GM18858 (cell line): ENCODE measurements around the gene SPIN1.

Experiments used
- ATAC-seq: cut with Tn5 transposase; IDR thresholded peaks from one replicate; pipeline ENCODE4 v1.9.1; 2021; ENCODE audit not compliant: unreplicated experiment

Gene SPIN1

GRCh38 chr9:88387552-88388202, 567 bp upstream of the SPIN1 start:
- ATAC-seq = no peak

GRCh38 chr9:88388886-88389605, 802 bp downstream of the SPIN1 start:
- ATAC-seq = peak; percentile 12

DNA sequence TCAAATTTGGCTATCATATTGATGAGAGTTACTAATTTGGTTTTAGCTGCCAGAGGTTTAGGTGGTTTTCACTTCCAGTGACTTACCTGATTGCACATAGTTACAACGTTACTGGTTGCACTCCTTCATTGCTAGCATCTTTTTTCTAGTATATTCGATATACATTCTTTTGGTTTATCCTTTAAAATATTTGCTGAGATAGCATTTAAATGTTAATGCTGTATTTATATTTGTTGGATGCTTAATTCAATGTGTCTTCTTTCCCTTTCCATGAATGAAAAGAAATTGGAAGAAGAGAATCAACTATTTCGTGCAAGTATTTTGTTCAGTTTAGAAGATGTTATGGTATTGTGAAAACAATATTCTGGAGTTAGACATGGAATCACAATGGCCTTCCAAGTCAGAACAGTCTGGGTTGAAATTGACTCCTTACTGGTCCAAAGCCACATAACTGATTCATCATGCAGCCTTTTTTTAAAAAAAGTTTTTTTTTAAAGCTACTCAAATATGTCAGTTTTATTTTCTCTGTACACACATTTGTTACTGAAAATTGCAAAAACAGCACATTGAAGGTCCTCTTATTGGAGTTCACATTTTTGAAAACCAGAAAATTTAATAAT, 2.2 kb downstream of the SPIN1 start:
- no peak for ATAC-seq

- no peak for ATAC-seq
Observed at GRCh38 chr9:88391236-88391635, 3.0 kb downstream of the SPIN1 start.

DNA sequence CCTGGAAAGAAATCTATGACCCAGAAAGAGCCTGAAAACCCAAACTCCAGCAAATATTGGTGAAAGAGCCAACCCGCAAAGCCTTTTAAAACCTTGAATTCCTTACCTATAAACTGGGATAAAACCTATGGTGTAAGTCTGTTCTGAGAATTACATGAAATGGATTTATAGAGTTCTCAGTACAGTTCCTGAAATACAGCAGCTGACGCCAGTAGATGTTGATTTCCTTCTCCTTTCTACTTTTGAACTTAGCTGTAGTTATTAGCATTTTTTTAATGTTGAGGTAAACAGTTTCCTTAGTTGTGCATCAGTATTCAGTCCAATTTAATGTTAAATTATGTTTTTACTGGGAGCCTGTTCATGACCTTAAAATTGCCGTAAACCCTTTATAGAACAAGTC, 3.7 kb downstream of the SPIN1 start:
- no peak for ATAC-seq

- no peak for ATAC-seq
Observed at GRCh38 chr9:88392549-88392948, 4.3 kb downstream of the SPIN1 start.

DNA sequence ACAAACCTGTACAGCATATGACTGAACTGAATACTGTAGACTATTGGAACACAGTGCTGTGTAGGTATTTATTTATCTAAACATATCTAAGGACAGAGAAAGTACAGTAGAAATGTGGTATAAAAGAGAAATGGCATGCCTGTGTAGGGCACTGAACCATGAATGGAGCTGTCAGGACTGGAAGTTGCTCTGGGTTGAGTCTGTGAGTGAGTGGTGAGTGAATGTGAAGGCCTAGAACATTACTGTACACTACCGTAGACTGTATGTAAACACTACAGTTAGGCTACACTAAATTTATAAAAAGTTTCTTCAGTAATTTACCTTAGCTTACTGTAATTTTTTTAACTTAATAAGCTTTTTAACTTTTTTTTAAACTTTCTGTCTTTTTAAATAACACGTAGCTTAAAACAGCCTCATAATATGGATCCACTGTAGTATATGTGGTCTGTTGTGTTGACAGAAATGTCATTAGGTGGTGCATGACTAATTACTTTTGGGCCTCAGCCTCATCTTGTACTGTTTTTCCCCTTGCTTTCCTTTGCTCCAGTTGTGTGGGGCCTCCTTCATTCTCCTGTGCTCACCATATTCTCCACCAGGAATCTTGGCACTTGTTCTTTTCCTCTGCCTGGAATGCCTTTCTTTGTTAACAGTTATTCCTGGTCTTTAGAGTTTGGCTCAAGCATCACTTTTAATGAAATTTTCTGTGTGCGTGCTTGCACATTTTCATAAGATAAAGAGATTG, 8.8 kb downstream of the SPIN1 start:
- no peak for ATAC-seq

DNA sequence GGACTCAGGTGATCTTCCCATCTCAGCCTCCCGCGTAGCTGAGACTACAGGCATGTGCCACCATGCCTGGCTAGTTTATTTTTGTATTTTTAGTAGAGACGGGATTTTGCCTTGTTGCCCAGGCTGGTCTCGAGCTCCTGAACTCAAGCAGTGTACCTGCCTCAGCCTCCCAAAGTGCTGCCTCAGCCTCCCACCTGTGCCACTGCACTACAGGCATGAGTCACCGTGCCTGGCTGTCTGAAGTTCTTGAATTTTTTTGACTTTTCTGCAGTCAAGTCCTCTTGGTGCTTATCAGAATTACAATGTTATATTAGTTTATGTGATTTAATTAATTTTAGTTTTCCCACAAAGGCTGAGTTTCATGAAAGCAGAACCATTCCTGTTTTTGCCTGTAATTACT, 9.8 kb downstream of the SPIN1 start:
- ATAC-seq = no peak

- no peak for ATAC-seq
Observed at GRCh38 chr9:88399966-88400365, 11.7 kb downstream of the SPIN1 start.

DNA sequence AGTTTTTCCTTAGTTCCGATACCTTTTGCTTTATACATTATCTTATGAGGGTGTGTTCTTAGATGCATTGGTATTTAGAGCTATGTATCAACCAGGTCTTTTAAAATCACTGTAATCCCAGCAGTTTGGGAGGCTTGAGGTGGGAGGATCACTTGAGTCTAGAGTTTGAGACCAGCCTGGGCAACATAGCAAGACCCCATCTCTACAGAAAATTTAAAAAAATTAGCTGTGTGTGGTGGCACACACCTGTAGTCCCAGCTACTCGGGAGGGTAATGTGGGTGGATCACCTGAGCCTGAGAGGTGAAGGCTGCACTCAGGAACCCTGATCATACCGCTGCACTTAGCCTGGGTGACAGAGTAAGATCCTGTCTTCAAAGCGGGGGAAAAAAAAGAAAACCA, 15.1 kb downstream of the SPIN1 start:
- no peak for ATAC-seq

- no peak for ATAC-seq
Observed at GRCh38 chr9:88406051-88406450, 17.8 kb downstream of the SPIN1 start.

- ATAC-seq = no peak
Observed at GRCh38 chr9:88411471-88411870, 23.2 kb downstream of the SPIN1 start.

GRCh38 chr9:88414298-88414697, 26.1 kb downstream of the SPIN1 start:
- no peak for ATAC-seq

GRCh38 chr9:88418025-88418424, 29.8 kb downstream of the SPIN1 start:
- no peak for ATAC-seq

GRCh38 chr9:88418715-88419540, 30.7 kb downstream of the SPIN1 start:
- ATAC-seq = no peak

- no peak for ATAC-seq
Observed at GRCh38 chr9:88420227-88420626, 32.0 kb downstream of the SPIN1 start.

- no peak for ATAC-seq
Observed at GRCh38 chr9:88421348-88421747, 33.1 kb downstream of the SPIN1 start.

GRCh38 chr9:88425538-88425950, 37.3 kb downstream of the SPIN1 start:
- no peak for ATAC-seq

- ATAC-seq = no peak
Observed at GRCh38 chr9:88426651-88427050, 38.4 kb downstream of the SPIN1 start.

GRCh38 chr9:88429595-88430430, 41.6 kb downstream of the SPIN1 start:
- ATAC-seq = no peak
